ENCODE data around the gene NUAK1.

NUAK1 gene

DNA sequence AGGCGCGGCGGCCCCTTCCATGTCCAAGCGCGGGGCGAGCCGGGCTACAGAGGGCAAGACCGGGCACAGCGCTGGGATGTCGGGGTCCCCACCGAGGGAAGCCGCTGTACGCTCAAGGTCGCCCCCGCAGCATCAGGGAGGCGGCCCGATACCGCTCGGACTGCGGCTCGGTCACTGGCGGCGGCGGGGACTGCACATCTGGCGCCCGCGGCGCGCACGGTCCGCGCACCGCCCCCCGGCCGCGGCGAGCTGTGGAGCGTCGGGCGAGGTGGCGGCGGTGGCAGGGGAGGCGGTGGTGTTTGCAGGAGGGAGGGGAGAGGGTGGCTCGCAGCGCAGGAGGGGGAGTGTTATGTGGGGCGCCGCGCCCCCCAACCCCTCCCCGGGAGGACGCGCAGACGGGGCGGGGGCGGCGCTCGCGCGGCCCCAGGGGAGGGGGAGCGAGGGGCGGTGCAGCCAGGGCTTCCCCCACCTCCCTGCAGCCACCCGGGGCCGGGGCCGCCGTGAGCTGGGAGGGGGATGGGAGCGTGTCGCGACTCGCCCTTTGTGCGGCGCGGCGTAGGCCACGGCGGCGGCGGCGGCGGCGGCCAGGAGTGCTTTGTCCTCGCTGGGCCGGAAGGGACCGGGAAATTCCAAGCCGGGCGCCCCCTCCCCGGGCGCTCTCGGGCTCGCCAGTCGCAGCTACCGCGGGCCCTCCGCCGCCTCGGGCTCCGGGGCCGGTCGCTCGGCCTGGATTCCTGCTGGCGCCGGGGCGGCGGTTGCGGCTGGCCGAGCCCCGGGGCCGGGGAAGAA is at the start of gene NUAK1:
TSS of gene NUAK1 (minus strand) at position 322 of the 789 bp plus-strand sequence. CDS start at position 21, 301 bp downstream.
- no peak for DNase-seq (ENCODE audit: low spot score in 2 of 2)
- H3K4me3 Mint-ChIP-seq: peak within 1 kb of the TSS; percentile 76
- peaks cover 83% of the 10 kb centered on the region for H3K27me3 Mint-ChIP-seq
- peak; percentile 29 for ATAC-seq (replicated peaks; ENCODE audit: extremely low read depth, poor library complexity, severe bottlenecking)
- peaks cover 5% of the 10 kb centered on the region for H3K4me1 Mint-ChIP-seq
- H3K27ac Mint-ChIP-seq (ENCODE audit: low read depth): no peak within 1 kb of the TSS
- H3K9me3 Mint-ChIP-seq: no peaks in the 10 kb centered on the region
- H3K36me3 Mint-ChIP-seq (ENCODE audit: insufficient read depth): peaks cover 2% of the 10 kb centered on the region

- H3K4me1 Mint-ChIP-seq: no peaks in the 10 kb centered on the region
- no peaks in the 10 kb centered on the region for H3K9me3 Mint-ChIP-seq
- H3K27me3 Mint-ChIP-seq: peaks cover 46% of the 10 kb centered on the region
Measured at GRCh38 chr12:106188256-106188655, 49.5 kb upstream of the NUAK1 start.

GRCh38 chr12:106187842-106188241 is 49.1 kb upstream of the NUAK1 start:
- no peaks in the 10 kb centered on the region for H3K9me3 Mint-ChIP-seq
- no peak overlapping the region for H3K4me3 Mint-ChIP-seq
- no peaks in the 10 kb centered on the region for H3K4me1 Mint-ChIP-seq
- H3K27ac Mint-ChIP-seq (ENCODE audit: low read depth): no peak overlapping the region
- DNase-seq (ENCODE audit: low spot score in 2 of 2): no peak
- H3K27me3 Mint-ChIP-seq: peaks cover 46% of the 10 kb centered on the region
- H3K36me3 Mint-ChIP-seq (ENCODE audit: insufficient read depth): no peaks in the 10 kb centered on the region
- no peak for ATAC-seq (replicated peaks; ENCODE audit: extremely low read depth, poor library complexity, severe bottlenecking)

More at GRCh38 chr12:106188256-106188655, 49.5 kb upstream of the NUAK1 start:
- ATAC-seq (replicated peaks; ENCODE audit: extremely low read depth, poor library complexity, severe bottlenecking) (no peak), DNase-seq (ENCODE audit: low spot score in 2 of 2) (no peak)
- Mint-ChIP-seq H3K27ac (ENCODE audit: low read depth) (no peak overlapping the region), H3K36me3 (ENCODE audit: insufficient read depth) (no peaks in the 10 kb centered on the region), H3K4me3 (no peak overlapping the region)

DNA sequence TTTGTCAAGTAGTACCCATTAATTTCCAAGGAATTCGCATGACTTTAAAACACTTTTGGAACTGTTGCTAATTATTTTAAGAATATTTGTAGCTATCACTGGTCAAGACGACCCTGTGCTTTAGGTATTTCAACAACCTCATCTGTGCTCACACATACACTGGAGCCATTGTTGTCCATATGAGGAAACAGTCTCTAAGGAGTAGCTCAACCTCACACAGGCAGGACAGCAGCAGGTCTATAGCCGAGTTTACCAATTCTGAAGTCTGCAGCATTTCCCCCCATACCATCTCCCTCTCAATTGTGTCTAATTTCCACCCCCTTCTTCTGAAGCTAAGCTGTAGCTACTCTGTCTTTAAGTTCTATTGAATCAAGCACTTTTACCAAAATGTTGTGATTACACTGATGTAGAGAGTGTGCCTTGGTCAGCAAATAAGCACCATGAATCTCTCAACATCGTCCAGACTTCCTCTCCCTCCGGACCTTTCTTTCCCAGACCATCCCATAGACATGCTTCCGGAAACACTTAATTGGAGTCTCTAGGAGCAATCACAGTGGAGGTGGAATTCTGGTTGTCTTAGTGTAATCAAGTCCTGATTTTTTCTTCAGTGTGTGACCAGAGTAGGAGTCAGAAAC is 48.5 kb upstream of the NUAK1 start:
- ATAC-seq (replicated peaks; ENCODE audit: extremely low read depth, poor library complexity, severe bottlenecking) (no peak), DNase-seq (ENCODE audit: low spot score in 2 of 2) (no peak)
- no peak overlapping the region for H3K4me3 Mint-ChIP-seq
- no peaks in the 10 kb centered on the region for H3K9me3 Mint-ChIP-seq
- H3K36me3 Mint-ChIP-seq (ENCODE audit: insufficient read depth): no peaks in the 10 kb centered on the region
- no peaks in the 10 kb centered on the region for H3K4me1 Mint-ChIP-seq
- peaks cover 46% of the 10 kb centered on the region for H3K27me3 Mint-ChIP-seq
- H3K27ac Mint-ChIP-seq (ENCODE audit: low read depth): no peak overlapping the region

DNA sequence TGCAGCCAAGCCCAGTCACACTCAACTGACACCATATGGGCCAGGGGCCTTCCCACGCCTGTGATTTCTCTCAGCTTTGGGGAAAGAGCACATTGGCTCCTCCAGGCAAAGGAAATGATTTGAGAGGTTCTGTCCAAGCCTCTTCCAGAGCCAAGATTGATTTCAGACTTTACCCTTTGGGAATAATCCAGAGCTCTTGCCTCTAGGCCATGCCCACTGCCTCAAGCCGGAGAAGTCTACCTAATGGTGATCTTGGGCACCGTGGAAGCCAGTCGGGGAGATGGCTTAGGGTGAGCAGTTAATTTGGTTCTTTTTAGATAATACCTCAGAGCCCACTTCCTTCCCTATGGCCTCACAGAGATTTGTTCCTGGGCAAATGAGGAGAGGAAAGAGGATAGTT is 45.0 kb upstream of the NUAK1 start:
- H3K9me3 Mint-ChIP-seq: no peaks in the 10 kb centered on the region
- DNase-seq (ENCODE audit: low spot score in 2 of 2) (no peak), ATAC-seq (replicated peaks; ENCODE audit: extremely low read depth, poor library complexity, severe bottlenecking) (no peak)
- no peaks in the 10 kb centered on the region for H3K36me3 Mint-ChIP-seq (ENCODE audit: insufficient read depth)
- H3K4me1 Mint-ChIP-seq: no peaks in the 10 kb centered on the region
- H3K27me3 Mint-ChIP-seq: peaks cover 35% of the 10 kb centered on the region
- H3K4me3 Mint-ChIP-seq: no peak overlapping the region
- no peak overlapping the region for H3K27ac Mint-ChIP-seq (ENCODE audit: low read depth)

GRCh38 chr12:106181401-106182114 is 42.8 kb upstream of the NUAK1 start:
- Mint-ChIP-seq H3K27me3 (peaks cover 30% of the 10 kb centered on the region), H3K36me3 (ENCODE audit: insufficient read depth) (no peaks in the 10 kb centered on the region), H3K4me3 (no peak overlapping the region), H3K27ac (ENCODE audit: low read depth) (no peak overlapping the region), H3K9me3 (no peaks in the 10 kb centered on the region), H3K4me1 (no peaks in the 10 kb centered on the region)
- DNase-seq (ENCODE audit: low spot score in 2 of 2) (no peak), ATAC-seq (replicated peaks; ENCODE audit: extremely low read depth, poor library complexity, severe bottlenecking) (no peak)

GRCh38 chr12:106179086-106179485 is 40.3 kb upstream of the NUAK1 start:
- Mint-ChIP-seq H3K4me1 (no peaks in the 10 kb centered on the region), H3K36me3 (ENCODE audit: insufficient read depth) (no peaks in the 10 kb centered on the region), H3K4me3 (no peak overlapping the region), H3K27ac (ENCODE audit: low read depth) (no peak overlapping the region), H3K9me3 (no peaks in the 10 kb centered on the region), H3K27me3 (peaks cover 25% of the 10 kb centered on the region)
- DNase-seq (ENCODE audit: low spot score in 2 of 2): no peak
- no peak for ATAC-seq (replicated peaks; ENCODE audit: extremely low read depth, poor library complexity, severe bottlenecking)

GRCh38 chr12:106178562-106178961 is 39.8 kb upstream of the NUAK1 start:
- Mint-ChIP-seq H3K4me3 (no peak overlapping the region), H3K27ac (ENCODE audit: low read depth) (no peak overlapping the region), H3K4me1 (no peaks in the 10 kb centered on the region), H3K9me3 (no peaks in the 10 kb centered on the region), H3K36me3 (ENCODE audit: insufficient read depth) (no peaks in the 10 kb centered on the region), H3K27me3 (peaks cover 25% of the 10 kb centered on the region)
- DNase-seq (ENCODE audit: low spot score in 2 of 2): no peak
- no peak for ATAC-seq (replicated peaks; ENCODE audit: extremely low read depth, poor library complexity, severe bottlenecking)

- H3K4me3 Mint-ChIP-seq: no peak overlapping the region
- no peaks in the 10 kb centered on the region for H3K4me1 Mint-ChIP-seq
- H3K27me3 Mint-ChIP-seq: peaks cover 25% of the 10 kb centered on the region
- no peaks in the 10 kb centered on the region for H3K36me3 Mint-ChIP-seq (ENCODE audit: insufficient read depth)
- no peaks in the 10 kb centered on the region for H3K9me3 Mint-ChIP-seq
- ATAC-seq (replicated peaks; ENCODE audit: extremely low read depth, poor library complexity, severe bottlenecking) (no peak), DNase-seq (ENCODE audit: low spot score in 2 of 2) (no peak)
- no peak overlapping the region for H3K27ac Mint-ChIP-seq (ENCODE audit: low read depth)
Measured at GRCh38 chr12:106176560-106176959, 37.8 kb upstream of the NUAK1 start.

DNA sequence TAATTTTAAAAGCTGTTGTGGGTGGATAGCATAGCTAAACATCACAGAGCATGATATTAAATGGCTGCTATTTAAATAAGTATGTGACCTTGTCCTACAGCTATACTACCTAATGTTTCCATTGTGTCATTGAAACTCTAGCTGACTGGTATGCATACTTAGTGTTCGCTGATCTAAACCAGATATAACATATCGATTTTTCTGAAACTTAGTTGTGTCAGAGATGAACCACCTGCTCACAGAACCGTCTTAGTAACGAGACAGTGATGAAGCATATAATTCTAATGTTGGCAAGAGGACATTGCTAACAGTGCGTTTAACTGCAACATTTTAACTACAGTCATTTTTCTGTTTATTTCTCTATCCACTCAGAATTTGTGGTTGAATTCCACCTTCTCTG is 36.1 kb upstream of the NUAK1 start:
- ATAC-seq (replicated peaks; ENCODE audit: extremely low read depth, poor library complexity, severe bottlenecking): no peak
- Mint-ChIP-seq H3K4me1 (no peaks in the 10 kb centered on the region), H3K27me3 (peaks cover 25% of the 10 kb centered on the region), H3K9me3 (no peaks in the 10 kb centered on the region), H3K4me3 (no peak overlapping the region), H3K36me3 (ENCODE audit: insufficient read depth) (no peaks in the 10 kb centered on the region), H3K27ac (ENCODE audit: low read depth) (no peak overlapping the region)
- DNase-seq (ENCODE audit: low spot score in 2 of 2): no peak

GRCh38 chr12:106173442-106173841 is 34.7 kb upstream of the NUAK1 start:
- Mint-ChIP-seq H3K27me3 (peaks cover 36% of the 10 kb centered on the region), H3K9me3 (no peaks in the 10 kb centered on the region), H3K27ac (ENCODE audit: low read depth) (no peak overlapping the region), H3K4me1 (no peaks in the 10 kb centered on the region), H3K36me3 (ENCODE audit: insufficient read depth) (peaks cover 3% of the 10 kb centered on the region), H3K4me3 (no peak overlapping the region)
- ATAC-seq (replicated peaks; ENCODE audit: extremely low read depth, poor library complexity, severe bottlenecking) (no peak), DNase-seq (ENCODE audit: low spot score in 2 of 2) (no peak)

DNA sequence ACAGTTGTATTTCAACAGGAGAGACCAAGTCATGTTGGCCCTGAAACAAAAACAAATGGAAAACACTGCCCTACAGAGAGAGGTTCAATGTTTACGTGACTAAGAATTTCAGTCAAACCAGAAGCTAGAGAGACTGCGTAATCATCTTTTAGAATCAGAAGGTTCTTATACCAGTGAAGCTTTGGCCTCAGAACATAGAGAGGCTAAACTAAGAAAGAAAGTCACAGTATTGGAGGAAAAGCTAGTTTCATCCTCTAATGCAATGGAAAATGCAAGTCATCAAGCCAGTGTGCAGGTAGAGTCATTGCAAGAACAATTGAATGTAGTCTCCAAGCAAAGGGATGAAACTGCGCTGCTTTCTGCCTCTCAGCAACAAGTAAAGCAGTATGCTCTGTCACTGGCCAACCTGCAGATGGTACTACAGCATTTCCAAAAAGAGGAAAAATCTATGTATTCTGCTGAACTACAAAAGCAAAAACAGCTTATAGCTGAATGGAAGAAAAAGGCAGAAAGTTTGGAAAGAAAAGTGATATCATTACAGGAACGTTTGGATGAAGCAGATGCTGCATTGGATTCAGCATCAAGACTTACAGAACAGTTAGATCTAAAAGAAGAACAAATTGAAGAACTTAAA is 32.5 kb upstream of the NUAK1 start:
- Mint-ChIP-seq H3K9me3 (peaks cover 8% of the 10 kb centered on the region), H3K36me3 (ENCODE audit: insufficient read depth) (peaks cover 3% of the 10 kb centered on the region), H3K27me3 (peaks cover 42% of the 10 kb centered on the region), H3K27ac (ENCODE audit: low read depth) (no peak overlapping the region), H3K4me1 (no peaks in the 10 kb centered on the region), H3K4me3 (no peak overlapping the region)
- no peak for DNase-seq (ENCODE audit: low spot score in 2 of 2)
- no peak for ATAC-seq (replicated peaks; ENCODE audit: extremely low read depth, poor library complexity, severe bottlenecking)

Data from central memory CD8-positive, alpha-beta T cell (primary cell).